Lower lobe of right lung (tissue), 2 donors: Measurements from ENCODE around the gene ABCC1. TPM values are rescaled to one million over a fixed set of nuclear protein-coding genes. Genes with fewer than 3 reads are reported as not detected.
"Not testable (repeated sequence)": the region's sequence is repeated elsewhere in the genome, so short reads cannot be mapped to it uniquely, and the experiment has no call there.

ENCODE experiments used
- ATAC-seq, 2 donors: fragments of 200-7000 bp; cut with Tn5 transposase; one replicate each; pipeline ENCODE4 v1.9.1; 2020 to 2022; ENCODE audit warnings: mild to moderate bottlenecking in 2 of 2, moderate library complexity in 2 of 2
- DNase-seq: peaks from one replicate; pipeline ENCODE4 v3.0.0-alpha.2; 2020
- H3K27ac ChIP-seq: fragments of 200-600 bp; one replicate; pipeline ENCODE4 v1.8.0; 2022
- H3K27me3 ChIP-seq: fragments of 200-600 bp; one replicate; pipeline ENCODE4 v1.8.0; 2022; ENCODE audit warnings: low read depth
- H3K36me3 ChIP-seq: fragments of 200-600 bp; one replicate; pipeline ENCODE4 v1.8.0; 2022; ENCODE audit warnings: mild to moderate bottlenecking
- H3K4me1 ChIP-seq: fragments of 200-600 bp; one replicate; pipeline ENCODE4 v1.8.0; 2022
- H3K4me3 ChIP-seq: fragments of 200-600 bp; one replicate; pipeline ENCODE4 v1.8.0; 2022; ENCODE audit warnings: mild to moderate bottlenecking
- H3K9me3 ChIP-seq: fragments of 200-600 bp; one replicate; pipeline ENCODE4 v1.8.0; 2022
- CTCF ChIP-seq: fragments of 200-600 bp; IDR thresholded peaks from one replicate; pipeline ENCODE4 v1.8.0; 2022; ENCODE audit warnings: antibody characterized with exemption, mild to moderate bottlenecking
- intact Hi-C: fragments of 100-400 bp; cut with DNase I; formaldehyde crosslinking; loops from one replicate; pipeline ENCODE4 v1.11.0; 2022
- total RNA-seq: library from RNA; stranded (reverse); fragmentation: NEBNext Ultra II Directional; extraction: Animal tissue kit (Norgen Biotek cat#: 25700); gene quantifications from one replicate; pipeline ENCODE4 v1.2.1, GENCODE V29; 2021
- donor health status: DM: no; HTN: yes; CAD: no; lungs with severe emphysema.

Gene ABCC1
- total RNA-seq, 1 donor from 2014 or later = 47.5 TPM

GRCh38 chr16:16159662-16160061, 210.2 kb downstream of the ABCC1 start:
- H3K4me3 ChIP-seq = no peak overlapping the region
- H3K27me3 ChIP-seq = no peaks in the 10 kb centered on the region
- DNase-seq (no peak), ATAC-seq (no peak)
- H3K36me3 ChIP-seq = peaks cover 58% of the 10 kb centered on the region
- H3K4me1 ChIP-seq = no peaks in the 10 kb centered on the region
- intact Hi-C loops = no loop called here
- H3K9me3 ChIP-seq = peaks cover 7% of the 10 kb centered on the region
- H3K27ac ChIP-seq = no peak overlapping the region
- TF ChIP-seq CTCF = no peak

DNA sequence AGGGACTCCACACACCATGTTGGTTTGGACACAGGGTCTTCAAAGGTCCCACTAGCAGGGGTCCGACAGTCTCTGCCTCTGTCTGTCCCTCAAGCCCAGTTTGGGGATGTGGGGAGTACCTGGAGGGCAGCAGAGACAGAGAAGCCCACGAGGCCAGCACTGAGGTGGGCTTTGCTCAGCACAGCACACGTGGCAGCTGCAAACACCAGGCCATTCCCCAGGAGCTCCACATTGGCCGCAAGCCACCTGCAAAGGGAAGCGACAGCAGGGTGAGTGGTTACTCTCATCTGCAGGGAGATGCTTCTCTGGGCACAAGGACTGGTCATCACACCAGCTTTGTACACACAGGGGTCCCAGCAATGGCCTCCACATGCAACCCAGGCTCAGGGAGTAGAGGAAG, 211.9 kb downstream of the ABCC1 start:
- H3K4me3 ChIP-seq = no peak overlapping the region
- peaks cover 7% of the 10 kb centered on the region for H3K9me3 ChIP-seq
- no peak overlapping the region for H3K27ac ChIP-seq
- intact Hi-C loops = no loop called here
- H3K36me3 ChIP-seq = peaks cover 61% of the 10 kb centered on the region
- H3K27me3 ChIP-seq = no peaks in the 10 kb centered on the region
- TF ChIP-seq CTCF = no peak
- DNase-seq (no peak), ATAC-seq (no peak)
- no peaks in the 10 kb centered on the region for H3K4me1 ChIP-seq

DNA sequence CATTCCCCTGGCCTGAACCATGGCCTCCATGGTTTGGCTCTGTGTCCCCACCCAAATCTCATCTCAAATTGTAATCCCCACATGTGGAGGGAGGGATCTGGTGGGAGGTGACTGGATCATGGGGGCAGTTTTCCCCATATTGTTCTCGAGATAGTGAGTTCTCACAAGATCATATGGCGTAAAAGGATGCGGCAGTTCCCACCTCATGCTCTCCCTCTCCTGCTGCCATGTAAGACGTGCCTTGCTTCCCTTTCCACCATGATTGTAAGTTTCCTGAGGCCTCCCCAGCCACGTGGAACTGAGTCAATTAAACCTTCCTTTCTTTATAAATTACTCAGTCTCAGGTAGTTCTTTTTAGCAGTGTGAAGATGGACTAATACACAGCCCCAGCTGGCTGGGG, 212.4 kb downstream of the ABCC1 start:
- H3K4me3 ChIP-seq, H3K9me3 ChIP-seq, H3K27ac ChIP-seq, H3K27me3 ChIP-seq, DNase-seq, intact Hi-C loops, ATAC-seq, H3K4me1 ChIP-seq: not testable (repeated sequence)
- H3K36me3 ChIP-seq = peaks cover 58% of the 10 kb centered on the region

GRCh38 chr16:16162591-16162990, 213.2 kb downstream of the ABCC1 start:
- Histone ChIP-seq H3K36me3 (peaks cover 52% of the 10 kb centered on the region), H3K9me3 (peaks cover 7% of the 10 kb centered on the region), H3K4me1 (no peaks in the 10 kb centered on the region), H3K27ac (no peak overlapping the region), H3K27me3 (no peaks in the 10 kb centered on the region), H3K4me3 (no peak overlapping the region)
- intact Hi-C loops = no loop called here
- no peak for ATAC-seq
- no peak for DNase-seq
- TF ChIP-seq CTCF = no peak

DNA sequence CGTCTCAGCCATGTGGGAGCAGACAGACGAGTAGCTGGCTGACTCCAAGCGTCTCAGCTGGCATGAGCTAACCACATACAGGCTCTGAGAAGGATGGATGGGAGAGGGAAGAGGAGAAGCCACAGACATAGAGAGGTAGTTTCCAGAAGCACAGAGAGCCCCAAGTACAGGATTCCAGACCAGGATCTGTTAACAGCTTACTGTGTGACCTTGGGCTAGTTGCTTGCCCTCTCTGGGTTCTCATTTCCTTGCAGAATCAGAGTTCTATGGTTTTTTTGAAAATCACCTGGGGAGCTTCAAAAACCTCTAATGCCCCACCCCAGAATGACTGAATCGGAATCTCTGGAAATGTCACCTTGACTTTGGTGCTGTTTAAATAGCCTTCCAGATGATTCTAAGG, 213.7 kb downstream of the ABCC1 start:
- peaks cover 52% of the 10 kb centered on the region for H3K36me3 ChIP-seq

GRCh38 chr16:16163571-16163970, 214.2 kb downstream of the ABCC1 start:
- Histone ChIP-seq H3K4me1 (no peaks in the 10 kb centered on the region), H3K27me3 (no peaks in the 10 kb centered on the region), H3K4me3 (no peak overlapping the region), H3K36me3 (peaks cover 54% of the 10 kb centered on the region), H3K27ac (no peak overlapping the region), H3K9me3 (peaks cover 7% of the 10 kb centered on the region)
- intact Hi-C loops = no loop called here
- DNase-seq (no peak), ATAC-seq (no peak)
- TF ChIP-seq CTCF = no peak

More for the DNA sequence above, 213.7 kb downstream of the ABCC1 start:
- ATAC-seq (no peak), DNase-seq (no peak)
- no peak overlapping the region for H3K27ac ChIP-seq
- no peaks in the 10 kb centered on the region for H3K4me1 ChIP-seq
- H3K27me3 ChIP-seq = no peaks in the 10 kb centered on the region
- intact Hi-C loops = no loop called here
- no peak overlapping the region for H3K4me3 ChIP-seq
- TF ChIP-seq CTCF = no peak
- peaks cover 7% of the 10 kb centered on the region for H3K9me3 ChIP-seq
